Fibroblast of the conjunctiva (primary cell): Measurements from ENCODE around the gene RASSF8.

ENCODE experiments used
- DNase-seq: peaks from one replicate; pipeline ENCODE4 v3.0.0-alpha.2; 2010; ENCODE audit warnings: low read depth

The RASSF8 gene

GRCh38 chr12:25993901-25994651, 35.6 kb downstream of the RASSF8 start:
- DNase-seq, result peak; percentile 88

- DNase-seq, result no peak
These were observed 36.6 kb downstream of the RASSF8 start for GRCh38 chr12:25994901-25995625.

- no peak for DNase-seq
These were observed 37.4 kb downstream of the RASSF8 start for GRCh38 chr12:25995906-25996305.

GRCh38 chr12:25996677-25997076, 38.2 kb downstream of the RASSF8 start:
- no peak for DNase-seq

- DNase-seq, result peak; percentile 84
These were observed 38.9 kb downstream of the RASSF8 start for GRCh38 chr12:25997201-25997963.

GRCh38 chr12:26000898-26001297, 42.4 kb downstream of the RASSF8 start:
- no peak for DNase-seq

- DNase-seq, result no peak
These were observed 43.0 kb downstream of the RASSF8 start for GRCh38 chr12:26001530-26001929.

- no peak for DNase-seq
These were observed 44.6 kb downstream of the RASSF8 start for GRCh38 chr12:26003065-26003464.

- DNase-seq, result no peak
These were observed 49.1 kb downstream of the RASSF8 start for GRCh38 chr12:26007566-26007965.

- DNase-seq, result no peak
These were observed 51.1 kb downstream of the RASSF8 start for GRCh38 chr12:26009593-26009992.

GRCh38 chr12:26010293-26010821, 51.9 kb downstream of the RASSF8 start:
- no peak for DNase-seq

GRCh38 chr12:26011099-26011498, 52.6 kb downstream of the RASSF8 start:
- peak; percentile 62 for DNase-seq

- DNase-seq, result no peak
These were observed 55.6 kb downstream of the RASSF8 start for GRCh38 chr12:26014085-26014484.

- DNase-seq, result no peak
These were observed 58.0 kb downstream of the RASSF8 start for GRCh38 chr12:26016516-26016915.

- DNase-seq, result no peak
These were observed 59.2 kb downstream of the RASSF8 start for GRCh38 chr12:26017484-26018211.

GRCh38 chr12:26018926-26019325, 60.4 kb downstream of the RASSF8 start:
- no peak for DNase-seq

- no peak for DNase-seq
These were observed 63.1 kb downstream of the RASSF8 start for GRCh38 chr12:26021534-26021933.

GRCh38 chr12:26022043-26022442, 63.6 kb downstream of the RASSF8 start:
- DNase-seq, result no peak

- DNase-seq, result no peak
These were observed 68.2 kb downstream of the RASSF8 start for GRCh38 chr12:26026713-26027112.

GRCh38 chr12:26027401-26027800, 68.9 kb downstream of the RASSF8 start:
- DNase-seq, result no peak

- no peak for DNase-seq
These were observed 70.7 kb downstream of the RASSF8 start for GRCh38 chr12:26028953-26029735.
